Measurements from ENCODE around the gene CCDC86. TPM values are rescaled to one million over a fixed set of nuclear protein-coding genes. Genes with fewer than 3 reads are reported as not detected.

Gene CCDC86
- total RNA-seq (10 to 100 TPM in 4 of 5 experiments, 1 to 10 TPM in 1; 9.1 to 26.2 (median 11.6) TPM), polyA plus RNA-seq (10 to 100 TPM; 12.4 to 21.1 TPM), total RNA-seq (8.3 reads per million, percentile 32 among the genes with 10 or more reads in this experiment)

GRCh38 chr11:60841797-60842667 is at the start of gene CCDC86:
CCDC86 (plus strand) TSS chr11:60842113; CDS start chr11:60842125, 12 bp downstream.
- ATAC-seq (peak; percentile 99), DNase-seq (peak; percentile 96 to 100 (median 99))
- POLR2A ChIA-PET: interaction anchor here (0.8 to 1.2 kb wide), 2 partner anchors 64 to 200 kb away, joined by 3 to 6 read pairs; partner anchors contain the start of gene PRPF19
- intact Hi-C loops (cut with micrococcal nuclease): loop anchor here (1.0 to 5.0 kb wide), 12 partner anchors 11 to 1280 kb away; partner anchors contain the start of genes CYB561A3 (in 2 of the 2), PRPF19 (in 2 of the 2), VPS37C (in 2 of the 2) and DDB1 (in 1 of the 2)
- H3K4me1 Mint-ChIP-seq: peaks cover 31 to 49% (median 44%) of the 10 kb centered on the region in 7 donors
- peaks cover 0 to 2% (median 0%) of the 10 kb centered on the region in 5 donors for H3K27me3 Mint-ChIP-seq
- Histone ChIP-seq H3K9me3 (ENCODE audit: control insufficient read depth in 2 of 3, low read length in 3 of 3) (no peaks in the 10 kb centered on the region), H3K27me3 (ENCODE audit: control insufficient read depth in 2 of 2, insufficient read depth in 2 of 2, low read length in 2 of 2) (no peaks in the 10 kb centered on the region), H3K4me1 (ENCODE audit: control insufficient read depth in 2 of 2, insufficient read depth in 2 of 2, low read length in 2 of 2) (peaks cover 26 to 35% of the 10 kb centered on the region in 2 donors), H3K36me3 (ENCODE audit: control insufficient read depth in 2 of 3, insufficient read depth in 3 of 3, low read length in 3 of 3) (peaks cover 0 to 4% (median 0%) of the 10 kb centered on the region in 3 experiments), H3K4me3 (ENCODE audit: low read length) (peak within 1 kb of the TSS; percentile 93), H3K27ac (ENCODE audit: low read depth, low read length) (peak within 1 kb of the TSS; percentile 78)
- H3K36me3 Mint-ChIP-seq: peaks cover 0 to 8% (median 2%) of the 10 kb centered on the region in 5 donors
- peak within 1 kb of the TSS; percentile 89 to 95 (median 91) for H3K4me3 Mint-ChIP-seq
- peaks cover 0 to 7% (median 0%) of the 10 kb centered on the region in 11 donors for H3K9me3 Mint-ChIP-seq
- CTCF ChIA-PET: interaction anchor here (1.0 to 1.7 kb wide), 2 partner anchors 11 to 12 kb away, joined by 4 to 10 read pairs; no protein-coding TSS in a partner anchor
- H3K27ac Mint-ChIP-seq: peak within 1 kb of the TSS; percentile 87 to 99 (median 95)

GRCh38 chr11:60792521-60792920 is 49.4 kb upstream of the CCDC86 start:
- H3K9me3 ChIP-seq (ENCODE audit: control insufficient read depth in 2 of 3, low read length in 3 of 3): no peaks in the 10 kb centered on the region
- H3K27me3 ChIP-seq (ENCODE audit: control insufficient read depth in 2 of 2, insufficient read depth in 2 of 2, low read length in 2 of 2): no peaks in the 10 kb centered on the region
- Mint-ChIP-seq H3K4me1 (no peaks in the 10 kb centered on the region), H3K9me3 (no peaks in the 10 kb centered on the region), H3K36me3 (no peaks in the 10 kb centered on the region), H3K27ac (no peak overlapping the region), H3K4me3 (no peak overlapping the region), H3K27me3 (no peaks in the 10 kb centered on the region)
- H3K36me3 ChIP-seq (ENCODE audit: control insufficient read depth in 2 of 3, insufficient read depth in 3 of 3, low read length in 3 of 3): no peaks in the 10 kb centered on the region
- no peak for DNase-seq
- intact Hi-C loops (cut with micrococcal nuclease): no loop called here
- ATAC-seq: no peak
- ChIA-PET POLR2A (no interaction called here), CTCF (no interaction called here)
- no peak overlapping the region for H3K27ac ChIP-seq (ENCODE audit: low read depth, low read length)
- no peak overlapping the region for H3K4me3 ChIP-seq (ENCODE audit: low read length)
- H3K4me1 ChIP-seq (ENCODE audit: control insufficient read depth in 2 of 2, insufficient read depth in 2 of 2, low read length in 2 of 2): no peaks in the 10 kb centered on the region

- intact Hi-C loops (cut with micrococcal nuclease): no loop called here
- POLR2A ChIA-PET: no interaction called here
- H3K27ac ChIP-seq (ENCODE audit: low read depth, low read length): no peak overlapping the region
- no peaks in the 10 kb centered on the region for H3K27me3 ChIP-seq (ENCODE audit: control insufficient read depth in 2 of 2, insufficient read depth in 2 of 2, low read length in 2 of 2)
- Mint-ChIP-seq H3K36me3 (no peaks in the 10 kb centered on the region), H3K4me1 (no peaks in the 10 kb centered on the region), H3K27ac (peak overlapping the region in 1 of 9 donors; percentile 43), H3K4me3 (no peak overlapping the region), H3K9me3 (no peaks in the 10 kb centered on the region), H3K27me3 (peaks cover 0 to 7% (median 4%) of the 10 kb centered on the region in 5 donors)
- ATAC-seq (no peak), DNase-seq (no peak)
- H3K4me1 ChIP-seq (ENCODE audit: control insufficient read depth in 2 of 2, insufficient read depth in 2 of 2, low read length in 2 of 2): no peaks in the 10 kb centered on the region
- H3K4me3 ChIP-seq (ENCODE audit: low read length): no peak overlapping the region
- CTCF ChIA-PET: interaction anchor here (0.6 kb wide), 1 partner anchor 41 kb away, joined by 3 read pairs; no protein-coding TSS in a partner anchor
- no peaks in the 10 kb centered on the region for H3K9me3 ChIP-seq (ENCODE audit: control insufficient read depth in 2 of 3, low read length in 3 of 3)
- H3K36me3 ChIP-seq (ENCODE audit: control insufficient read depth in 2 of 3, insufficient read depth in 3 of 3, low read length in 3 of 3): no peaks in the 10 kb centered on the region
Measured at GRCh38 chr11:60795291-60795690, 46.6 kb upstream of the CCDC86 start.

GRCh38 chr11:60797846-60798630 is 43.9 kb upstream of the CCDC86 start:
- POLR2A ChIA-PET: no interaction called here

GRCh38 chr11:60798631-60799030 is 43.3 kb upstream of the CCDC86 start:
- no peaks in the 10 kb centered on the region for H3K27me3 ChIP-seq (ENCODE audit: control insufficient read depth in 2 of 2, insufficient read depth in 2 of 2, low read length in 2 of 2)
- no peaks in the 10 kb centered on the region for H3K4me1 ChIP-seq (ENCODE audit: control insufficient read depth in 2 of 2, insufficient read depth in 2 of 2, low read length in 2 of 2)
- intact Hi-C loops (cut with micrococcal nuclease): no loop called here
- Mint-ChIP-seq H3K4me3 (no peak overlapping the region), H3K27ac (no peak overlapping the region), H3K9me3 (no peaks in the 10 kb centered on the region), H3K4me1 (no peaks in the 10 kb centered on the region), H3K27me3 (peaks cover 4 to 13% (median 6%) of the 10 kb centered on the region in 5 donors), H3K36me3 (no peaks in the 10 kb centered on the region)
- POLR2A ChIA-PET: no interaction called here
- H3K27ac ChIP-seq (ENCODE audit: low read depth, low read length): no peak overlapping the region
- H3K9me3 ChIP-seq (ENCODE audit: control insufficient read depth in 2 of 3, low read length in 3 of 3): no peaks in the 10 kb centered on the region
- H3K4me3 ChIP-seq (ENCODE audit: low read length): no peak overlapping the region
- no peaks in the 10 kb centered on the region for H3K36me3 ChIP-seq (ENCODE audit: control insufficient read depth in 2 of 3, insufficient read depth in 3 of 3, low read length in 3 of 3)
- ATAC-seq (no peak), DNase-seq (no peak)
- CTCF ChIA-PET: no interaction called here

More at GRCh38 chr11:60797846-60798630, 43.9 kb upstream of the CCDC86 start:
- Histone ChIP-seq H3K27ac (ENCODE audit: low read depth, low read length) (no peak overlapping the region), H3K4me3 (ENCODE audit: low read length) (no peak overlapping the region), H3K27me3 (ENCODE audit: control insufficient read depth in 2 of 2, insufficient read depth in 2 of 2, low read length in 2 of 2) (no peaks in the 10 kb centered on the region), H3K9me3 (ENCODE audit: control insufficient read depth in 2 of 3, low read length in 3 of 3) (no peaks in the 10 kb centered on the region), H3K4me1 (ENCODE audit: control insufficient read depth in 2 of 2, insufficient read depth in 2 of 2, low read length in 2 of 2) (no peaks in the 10 kb centered on the region), H3K36me3 (ENCODE audit: control insufficient read depth in 2 of 3, insufficient read depth in 3 of 3, low read length in 3 of 3) (no peaks in the 10 kb centered on the region)
- intact Hi-C loops (cut with micrococcal nuclease): no loop called here
- DNase-seq (no peak), ATAC-seq (no peak)
- Mint-ChIP-seq H3K4me3 (no peak overlapping the region), H3K27me3 (peaks cover 4 to 13% (median 6%) of the 10 kb centered on the region in 5 donors), H3K36me3 (no peaks in the 10 kb centered on the region), H3K9me3 (no peaks in the 10 kb centered on the region), H3K27ac (no peak overlapping the region), H3K4me1 (no peaks in the 10 kb centered on the region)
- CTCF ChIA-PET: no interaction called here

- Mint-ChIP-seq H3K4me3 (no peak overlapping the region), H3K36me3 (no peaks in the 10 kb centered on the region), H3K4me1 (peaks cover 0 to 3% (median 0%) of the 10 kb centered on the region in 7 donors), H3K27ac (no peak overlapping the region), H3K9me3 (no peaks in the 10 kb centered on the region), H3K27me3 (peaks cover 4 to 23% (median 6%) of the 10 kb centered on the region in 5 donors)
- ATAC-seq (no peak), DNase-seq (no peak)
- Histone ChIP-seq H3K36me3 (ENCODE audit: control insufficient read depth in 2 of 3, insufficient read depth in 3 of 3, low read length in 3 of 3) (no peaks in the 10 kb centered on the region), H3K4me1 (ENCODE audit: control insufficient read depth in 2 of 2, insufficient read depth in 2 of 2, low read length in 2 of 2) (no peaks in the 10 kb centered on the region), H3K9me3 (ENCODE audit: control insufficient read depth in 2 of 3, low read length in 3 of 3) (no peaks in the 10 kb centered on the region), H3K27me3 (ENCODE audit: control insufficient read depth in 2 of 2, insufficient read depth in 2 of 2, low read length in 2 of 2) (no peaks in the 10 kb centered on the region), H3K27ac (ENCODE audit: low read depth, low read length) (no peak overlapping the region), H3K4me3 (ENCODE audit: low read length) (no peak overlapping the region)
- POLR2A ChIA-PET: interaction anchor here (0.7 kb wide), 1 partner anchor 837 kb away, joined by 4 read pairs; no protein-coding TSS in a partner anchor
- CTCF ChIA-PET: no interaction called here
- intact Hi-C loops (cut with micrococcal nuclease): no loop called here
Measured at GRCh38 chr11:60801194-60801593, 40.7 kb upstream of the CCDC86 start.

All from naive thymus-derived CD4-positive, alpha-beta T cell (primary cell).